Endothelial cell (in vitro differentiated cells): ENCODE data around the gene CDSN. TPM values are rescaled to one million over a fixed set of nuclear protein-coding genes. Genes with fewer than 3 reads are reported as not detected.
"Not testable (repeated sequence)": the region's sequence is repeated elsewhere in the genome, so short reads cannot be mapped to it uniquely, and the experiment has no call there.

Experiments used
- DNase-seq: peaks from one replicate; pipeline ENCODE4 v3.0.0; 2021; ENCODE audit warnings: low spot score
- H3K27ac Mint-ChIP-seq: one replicate; pipeline ENCODE4 v1.8.0; 2021; ENCODE audit warnings: mixed read lengths, inconsistent platforms; ENCODE audit not compliant: unreplicated experiment
- H3K27me3 Mint-ChIP-seq: one replicate; pipeline ENCODE4 v1.8.0; 2021; ENCODE audit warnings: mild to moderate bottlenecking, moderate library complexity, mixed read lengths, inconsistent platforms; ENCODE audit not compliant: unreplicated experiment
- H3K36me3 Mint-ChIP-seq: one replicate; pipeline ENCODE4 v1.8.0; 2021; ENCODE audit warnings: mild to moderate bottlenecking, low read depth, mixed read lengths, inconsistent platforms; ENCODE audit not compliant: unreplicated experiment
- H3K4me1 Mint-ChIP-seq: one replicate; pipeline ENCODE4 v1.8.0; 2021; ENCODE audit warnings: mild to moderate bottlenecking, mixed read lengths, inconsistent platforms; ENCODE audit not compliant: unreplicated experiment
- H3K4me3 Mint-ChIP-seq: one replicate; pipeline ENCODE4 v1.8.0; 2021; ENCODE audit warnings: mild to moderate bottlenecking, mixed read lengths, inconsistent platforms; ENCODE audit not compliant: unreplicated experiment
- H3K9me3 Mint-ChIP-seq: one replicate; pipeline ENCODE4 v1.8.0; 2021; ENCODE audit warnings: mixed read lengths, inconsistent platforms; ENCODE audit not compliant: unreplicated experiment
- long read RNA-seq: library from polyadenylated mRNA; unstranded; transcript quantifications from one replicate; pipeline ENCODE4 v2.0.0, GENCODE V29; 2020; ENCODE audit not compliant: unreplicated experiment
- total RNA-seq: library from RNA; stranded (reverse); fragmentation: NEBNext Ultra II Directional; extraction: Animal tissue kit (Norgen Biotek cat#: 25700); gene quantifications from one replicate; pipeline ENCODE4 v1.2.1, GENCODE V29; 2021; ENCODE audit not compliant: unreplicated experiment
- TF ChIP-seq, protein P1 (sequence below): fragments of 200-600 bp; sonication (generic); IDR thresholded peaks from one replicate; pipeline ENCODE4 v1.5.0; 2021; ENCODE audit warnings: antibody characterized with exemption; ENCODE audit not compliant: unreplicated experiment

Gene CDSN, protein sequence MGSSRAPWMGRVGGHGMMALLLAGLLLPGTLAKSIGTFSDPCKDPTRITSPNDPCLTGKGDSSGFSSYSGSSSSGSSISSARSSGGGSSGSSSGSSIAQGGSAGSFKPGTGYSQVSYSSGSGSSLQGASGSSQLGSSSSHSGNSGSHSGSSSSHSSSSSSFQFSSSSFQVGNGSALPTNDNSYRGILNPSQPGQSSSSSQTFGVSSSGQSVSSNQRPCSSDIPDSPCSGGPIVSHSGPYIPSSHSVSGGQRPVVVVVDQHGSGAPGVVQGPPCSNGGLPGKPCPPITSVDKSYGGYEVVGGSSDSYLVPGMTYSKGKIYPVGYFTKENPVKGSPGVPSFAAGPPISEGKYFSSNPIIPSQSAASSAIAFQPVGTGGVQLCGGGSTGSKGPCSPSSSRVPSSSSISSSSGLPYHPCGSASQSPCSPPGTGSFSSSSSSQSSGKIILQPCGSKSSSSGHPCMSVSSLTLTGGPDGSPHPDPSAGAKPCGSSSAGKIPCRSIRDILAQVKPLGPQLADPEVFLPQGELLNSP
- not detected for total RNA-seq
- long read RNA-seq, result 0 reads

DNA sequence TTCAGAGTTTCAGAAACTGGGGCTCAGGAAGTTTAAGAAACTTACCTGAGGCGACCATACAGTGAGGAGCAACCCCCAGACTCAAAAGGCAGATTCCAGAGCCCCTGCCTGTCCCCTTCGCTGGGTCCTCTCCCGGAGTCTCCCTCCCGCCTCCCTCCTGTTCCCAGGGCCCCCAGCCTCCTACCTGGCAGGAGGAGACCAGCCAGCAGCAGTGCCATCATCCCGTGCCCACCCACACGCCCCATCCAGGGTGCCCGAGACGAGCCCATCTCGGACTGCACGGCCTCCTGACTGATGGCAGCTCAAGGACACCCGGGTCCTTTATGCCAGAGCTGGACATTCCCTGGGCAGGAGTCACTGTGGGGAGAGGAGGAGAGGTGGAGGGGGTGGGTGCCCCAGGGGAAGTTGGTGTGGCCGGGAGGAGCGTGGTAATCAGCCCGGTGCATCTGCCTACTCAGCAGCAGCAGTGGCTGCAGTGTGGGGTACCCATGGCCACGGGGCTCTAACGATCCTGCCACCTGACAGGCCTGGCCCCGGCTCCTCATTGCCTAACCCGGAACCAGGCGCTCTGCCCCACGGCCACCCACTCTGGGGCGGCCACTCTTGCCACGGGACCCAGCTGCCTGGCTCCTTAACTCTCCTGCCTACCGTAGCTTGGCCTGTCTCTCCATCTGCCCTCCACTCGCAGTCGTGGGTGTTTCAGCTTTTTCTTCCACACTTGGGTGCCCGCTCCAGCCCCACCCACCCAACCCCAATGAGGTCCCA lies at the start of gene CDSN:
CDSN (minus strand) TSS at position 296 of the 765 bp plus-strand sequence; CDS start at position 269, 27 bp downstream.
- Mint-ChIP-seq H3K9me3 (no peaks in the 10 kb centered on the region), H3K27me3 (peaks cover 11% of the 10 kb centered on the region), H3K4me1 (peaks cover 7% of the 10 kb centered on the region), H3K27ac (no peak within 1 kb of the TSS), H3K4me3 (no peak within 1 kb of the TSS), H3K36me3 (no peaks in the 10 kb centered on the region)
- TF ChIP-seq, protein P1, sequence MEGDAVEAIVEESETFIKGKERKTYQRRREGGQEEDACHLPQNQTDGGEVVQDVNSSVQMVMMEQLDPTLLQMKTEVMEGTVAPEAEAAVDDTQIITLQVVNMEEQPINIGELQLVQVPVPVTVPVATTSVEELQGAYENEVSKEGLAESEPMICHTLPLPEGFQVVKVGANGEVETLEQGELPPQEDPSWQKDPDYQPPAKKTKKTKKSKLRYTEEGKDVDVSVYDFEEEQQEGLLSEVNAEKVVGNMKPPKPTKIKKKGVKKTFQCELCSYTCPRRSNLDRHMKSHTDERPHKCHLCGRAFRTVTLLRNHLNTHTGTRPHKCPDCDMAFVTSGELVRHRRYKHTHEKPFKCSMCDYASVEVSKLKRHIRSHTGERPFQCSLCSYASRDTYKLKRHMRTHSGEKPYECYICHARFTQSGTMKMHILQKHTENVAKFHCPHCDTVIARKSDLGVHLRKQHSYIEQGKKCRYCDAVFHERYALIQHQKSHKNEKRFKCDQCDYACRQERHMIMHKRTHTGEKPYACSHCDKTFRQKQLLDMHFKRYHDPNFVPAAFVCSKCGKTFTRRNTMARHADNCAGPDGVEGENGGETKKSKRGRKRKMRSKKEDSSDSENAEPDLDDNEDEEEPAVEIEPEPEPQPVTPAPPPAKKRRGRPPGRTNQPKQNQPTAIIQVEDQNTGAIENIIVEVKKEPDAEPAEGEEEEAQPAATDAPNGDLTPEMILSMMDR, result no peak
- no peak for DNase-seq

DNA sequence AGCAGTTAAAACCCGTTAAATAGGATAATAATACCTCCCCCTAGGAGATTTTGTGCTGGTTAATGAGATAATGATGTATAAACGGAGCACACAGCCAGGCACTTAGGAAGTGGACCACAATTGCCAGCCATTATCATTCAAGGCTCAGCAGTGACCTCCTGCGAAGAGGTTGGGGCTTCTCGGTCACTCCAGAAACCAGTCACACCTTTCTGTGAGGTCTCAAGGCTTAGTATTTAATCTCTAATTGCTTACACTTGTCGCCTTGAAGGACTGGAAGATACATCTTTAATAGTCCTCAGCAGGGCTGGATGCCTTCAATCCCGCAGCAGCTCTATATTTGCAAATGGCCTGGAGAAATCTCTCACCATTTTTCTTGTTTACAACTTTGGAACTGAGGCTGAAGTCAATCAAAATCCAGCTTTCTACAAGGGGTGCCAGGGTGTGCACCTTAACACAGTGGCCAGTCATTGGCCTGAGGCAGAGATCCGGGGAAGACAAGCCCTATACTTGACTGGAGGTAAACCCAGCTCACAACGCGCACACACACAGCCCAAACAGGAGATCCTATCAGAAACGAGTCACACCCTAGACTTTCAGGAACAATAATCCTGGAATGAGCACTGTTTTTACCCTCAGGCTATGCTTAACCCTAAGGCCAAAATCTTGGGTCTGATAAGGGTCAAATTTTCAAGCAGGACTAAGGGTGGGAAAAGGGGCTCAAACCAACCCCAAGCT lies 49.0 kb upstream of the CDSN start:
- Mint-ChIP-seq H3K36me3 (peaks cover 4% of the 10 kb centered on the region), H3K27me3 (peaks cover 7% of the 10 kb centered on the region), H3K4me1 (peaks cover 4% of the 10 kb centered on the region), H3K9me3 (no peaks in the 10 kb centered on the region), H3K4me3 (no peak overlapping the region), H3K27ac (no peak overlapping the region)
- TF ChIP-seq, protein P1, result no peak
- DNase-seq, result no peak

GRCh38 chr6:31168606-31169005 lies 48.4 kb upstream of the CDSN start:
- Mint-ChIP-seq H3K4me1 (peaks cover 4% of the 10 kb centered on the region), H3K27ac (no peak overlapping the region), H3K4me3 (no peak overlapping the region)

GRCh38 chr6:31165986-31166385 lies 45.7 kb upstream of the CDSN start:
- Mint-ChIP-seq H3K27me3 (no peaks in the 10 kb centered on the region), H3K4me1 (peaks cover 4% of the 10 kb centered on the region), H3K36me3 (peaks cover 4% of the 10 kb centered on the region), H3K27ac (no peak overlapping the region), H3K4me3 (no peak overlapping the region), H3K9me3 (no peaks in the 10 kb centered on the region)
- TF ChIP-seq, protein P1, result no peak
- no peak for DNase-seq

More at GRCh38 chr6:31168606-31169005, 48.4 kb upstream of the CDSN start:
- Mint-ChIP-seq H3K9me3 (no peaks in the 10 kb centered on the region), H3K27me3 (peaks cover 7% of the 10 kb centered on the region), H3K36me3 (peaks cover 4% of the 10 kb centered on the region)
- DNase-seq, result no peak
- TF ChIP-seq, protein P1, result no peak

GRCh38 chr6:31165064-31165832 lies 45.0 kb upstream of the CDSN start:
- not testable (repeated sequence) for H3K36me3 Mint-ChIP-seq, H3K27me3 Mint-ChIP-seq, H3K4me1 Mint-ChIP-seq

GRCh38 chr6:31164475-31165063 lies 44.3 kb upstream of the CDSN start:
- H3K9me3 Mint-ChIP-seq, H3K36me3 Mint-ChIP-seq, H3K27ac Mint-ChIP-seq, H3K4me1 Mint-ChIP-seq, H3K4me3 Mint-ChIP-seq, H3K27me3 Mint-ChIP-seq, DNase-seq: not testable (repeated sequence)

More at GRCh38 chr6:31165064-31165832, 45.0 kb upstream of the CDSN start:
- not testable (repeated sequence) for H3K9me3 Mint-ChIP-seq, DNase-seq, H3K4me3 Mint-ChIP-seq, H3K27ac Mint-ChIP-seq
